Lower leg skin (tissue), 4 donors: ENCODE results near the gene ITPKB. TPM values are rescaled to one million over a fixed set of nuclear protein-coding genes. Genes with fewer than 3 reads are reported as not detected.

Experiments
- DNase-seq, 2 donors: peaks; one replicate each; pipeline ENCODE4 v3.0.0-alpha.2; 2019; ENCODE audit warnings: low spot score in 2 of 2
- H3K4me3 ChIP-seq: fragments of 200-600 bp; sonication (generic); 2 replicates; pipeline ENCODE4 v1.5.1; 2017; ENCODE audit warnings: mild to moderate bottlenecking, low read depth; ENCODE audit not compliant: poor library complexity, severe bottlenecking
- CTCF ChIP-seq, 3 donors: fragments of 450-650 bp; IDR thresholded peaks; one replicate each; pipeline ENCODE4 v1.5.1; 2016; ENCODE audit warnings: antibody characterized with exemption in 3 of 3, mild to moderate bottlenecking in 3 of 3, moderate library complexity in 2 of 3
- POLR2A ChIP-seq, 2 donors: fragments of 450-650 bp; IDR thresholded peaks; one replicate each; pipeline ENCODE4 v1.6.1; 2016 to 2017; ENCODE audit warnings: antibody characterized with exemption in 2 of 2, mild to moderate bottlenecking in 1 of 2, moderate library complexity in 1 of 2
- WGBS, 2 donors: methylation state at CpG; one replicate each; pipeline ENCODE4 v1.1.5; 2018; 5-methylcytosine and 5-hydroxymethylcytosine counted together
- intact Hi-C: fragments of 100-400 bp; cut with DNase I; formaldehyde crosslinking; loops from one replicate; pipeline ENCODE4 v1.15.0; 2023; ENCODE audit warnings: low total_unique reads
- total RNA-seq, 4 donors: library from RNA; depleted of rRNA; stranded (reverse); fragments of >200 nt; gene quantifications; one replicate each; pipeline ENCODE4 v1.1.0, GENCODE V29; 2016

Gene ITPKB
- total RNA-seq, 4 donors from 2014 or later, result 39.3 to 57.2 (median 44.1) TPM

DNA sequence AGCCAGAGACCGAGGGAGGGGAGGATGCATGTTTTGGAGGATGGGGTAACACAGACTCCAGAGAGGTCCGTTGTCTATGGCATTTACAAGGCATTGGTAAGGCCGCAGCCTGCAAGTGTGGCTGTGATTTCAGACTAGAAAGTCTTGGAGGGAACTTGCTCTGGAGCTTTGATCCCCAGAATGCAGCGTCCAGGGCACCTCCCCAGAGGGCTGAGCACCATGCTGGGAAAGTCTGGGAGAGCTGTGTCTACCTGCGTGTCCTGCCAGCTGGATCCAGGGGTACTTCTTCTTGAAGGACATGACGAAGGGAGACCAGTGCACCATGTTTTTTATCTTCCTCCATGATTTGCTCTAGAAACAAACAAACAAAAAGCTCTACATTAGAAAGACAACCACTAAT lies 90.7 kb downstream of the ITPKB start:
- intact Hi-C loops, result no loop called here
- 91 to 97% methylated on average over 5 to 6 of the region's 6 CpGs for WGBS, 2 donors
- no peak for DNase-seq
- TF ChIP-seq POLR2A (IDR thresholded peaks at IDR 0.05) (no peak), CTCF (IDR thresholded peaks at IDR 0.05) (no peak)
- H3K4me3 ChIP-seq, result no peak overlapping the region

DNA sequence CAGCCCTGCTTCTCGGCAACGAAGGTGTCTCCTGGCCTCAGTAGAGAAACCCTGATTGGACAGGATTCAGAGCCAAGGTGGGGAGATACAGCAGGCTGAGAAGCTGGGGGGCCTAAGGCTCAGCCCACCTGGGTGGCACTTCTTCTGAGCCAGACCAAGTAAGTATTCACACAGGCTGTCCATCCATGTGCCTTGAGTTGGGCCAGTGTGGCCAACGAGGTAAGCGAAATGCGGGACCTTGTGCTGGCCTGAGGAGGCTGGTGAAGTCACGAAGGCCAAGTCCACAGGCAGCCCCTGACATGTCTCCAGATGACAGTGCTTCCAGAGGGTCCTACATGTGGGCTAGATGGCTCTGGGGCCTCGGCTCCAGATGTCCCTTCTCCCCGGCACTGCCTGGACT lies 91.4 kb downstream of the ITPKB start:
- 90 to 96% methylated on average over 8 of the region's 8 CpGs for WGBS, 2 donors
- TF ChIP-seq CTCF (IDR thresholded peaks at IDR 0.05) (no peak), POLR2A (IDR thresholded peaks at IDR 0.05) (no peak)
- intact Hi-C loops, result no loop called here
- DNase-seq, result no peak
- no peak overlapping the region for H3K4me3 ChIP-seq

GRCh38 chr1:226646870-226647449 lies 92.1 kb downstream of the ITPKB start:
- peak in 1 of 2 donors; percentile 85 for DNase-seq
- 96 to 98% methylated on average over 10 to 16 of the region's 16 CpGs for WGBS, 2 donors
- TF ChIP-seq CTCF (IDR thresholded peaks at IDR 0.05) (no peak), POLR2A (IDR thresholded peaks at IDR 0.05) (no peak)
- intact Hi-C loops, result no loop called here
- H3K4me3 ChIP-seq, result no peak overlapping the region

GRCh38 chr1:226646026-226646869 lies 92.8 kb downstream of the ITPKB start:
- 81 to 88% methylated on average over 18 of the region's 18 CpGs for WGBS, 2 donors
- TF ChIP-seq CTCF (IDR thresholded peaks at IDR 0.05), result no peak
- TF ChIP-seq POLR2A (IDR thresholded peaks at IDR 0.05), result no peak
- H3K4me3 ChIP-seq, result no peak overlapping the region
- peak in 1 of 2 donors; percentile 85 for DNase-seq
- intact Hi-C loops, result no loop called here

GRCh38 chr1:226645279-226645976 lies 93.7 kb downstream of the ITPKB start:
- TF ChIP-seq CTCF (IDR thresholded peaks at IDR 0.05), result no peak
- TF ChIP-seq POLR2A (IDR thresholded peaks at IDR 0.05), result no peak
- 84 to 91% methylated on average over 10 of the region's 10 CpGs for WGBS, 2 donors
- intact Hi-C loops, result no loop called here

More at GRCh38 chr1:226645279-226645976, 93.7 kb downstream of the ITPKB start:
- H3K4me3 ChIP-seq, result no peak overlapping the region
- peak in 1 of 2 donors; percentile 23 for DNase-seq
